Measurements from ENCODE around the gene UCHL1. TPM values are rescaled to one million over a fixed set of nuclear protein-coding genes. Genes with fewer than 3 reads are reported as not detected.
A peak's percentile ranks its signal among the peaks of the same experiment; 100 is the strongest.

UCHL1 gene
- total and polyA plus RNA-seq, 10 of the 15 experiments (the other 5 are each of a cell fraction or from before 2014, with no cell fraction given): 0.29 to 178 (median 125) TPM

GRCh38 chr4:41214136-41214824 is 42.4 kb upstream of the UCHL1 start, which contains the start of gene APBB2 (continued):
- no peak for TF ChIP-seq PBX3 (IDR thresholded peaks at IDR 0.05; ENCODE audit: insufficient replicate concordance, low read depth, low read length)
- no peak for TF ChIP-seq NR2C2 (IDR thresholded peaks at IDR 0.05; ENCODE audit: borderline replicate concordance, control insufficient read depth, insufficient read length, low read depth)
- TF ChIP-seq NFYB (IDR thresholded peaks at IDR 0.05; ENCODE audit: insufficient read depth, low read depth, low read length): no peak
- no peak for TF ChIP-seq ZSCAN29 (IDR thresholded peaks at IDR 0.05)
- TF ChIP-seq FOXK2 (IDR thresholded peaks at IDR 0.05): no peak
- TF ChIP-seq IKZF1 (conservative IDR thresholded peaks at IDR 0.05): peak; percentile 77
- peak; percentile 57 for TF ChIP-seq SMC3 (IDR thresholded peaks at IDR 0.05; ENCODE audit: borderline replicate concordance, low read length)
- TF ChIP-seq YY1 (IDR thresholded peaks at IDR 0.05; ENCODE audit: low read depth, low read length): peak; percentile 48; the same call in 1 of the 2 replicates
- TF ChIP-seq POU2F2 (IDR thresholded peaks at IDR 0.05; ENCODE audit: borderline replicate concordance, low read depth, low read length): peak; percentile 45; the same call in 1 of the 3 replicates
- TF ChIP-seq TAF1 (IDR thresholded peaks at IDR 0.05; ENCODE audit: borderline replicate concordance, low read depth, low read length): peak; percentile 52; the same call in 1 of the 2 replicates
- TF ChIP-seq CHD2 (IDR thresholded peaks at IDR 0.05; ENCODE audit: borderline replicate concordance, low read depth, low read length): no peak
- TF ChIP-seq SIN3A (IDR thresholded peaks at IDR 0.05; ENCODE audit: low read depth, low read length): no peak; the same call in 1 of the 2 replicates
- TF ChIP-seq ZNF622 (IDR thresholded peaks at IDR 0.05): no peak
- TF ChIP-seq CBFB (IDR thresholded peaks at IDR 0.05; ENCODE audit: low read depth): peak; percentile 35; the same call in 1 of the 2 replicates
- TF ChIP-seq NFIC (IDR thresholded peaks at IDR 0.05; ENCODE audit: low read depth, low read length): no peak
- TF ChIP-seq E2F8 (IDR thresholded peaks at IDR 0.05; ENCODE audit: low read depth, partially characterized antibody): no peak
- no peak for TF ChIP-seq E2F4 (IDR thresholded peaks at IDR 0.05; ENCODE audit: low read depth, low read length)
- peak; percentile 57; the same call in 1 of the 2 replicates for TF ChIP-seq CBX5 (IDR thresholded peaks at IDR 0.05; ENCODE audit: low read depth)
- no peak for TF ChIP-seq ZNF687 (IDR thresholded peaks at IDR 0.05)
- peak; percentile 28; the same call in 1 of the 2 replicates for TF ChIP-seq NRF1 (conservative IDR thresholded peaks at IDR 0.05; ENCODE audit: low read depth, low read length)
- TF ChIP-seq CREB1 (IDR thresholded peaks at IDR 0.05; ENCODE audit: low read depth): peak; percentile 63

Measured in GM12878 (cell line).